H7 (cell line): ENCODE results near the gene CDK14. TPM values are rescaled to one million over a fixed set of nuclear protein-coding genes. Genes with fewer than 3 reads are reported as not detected.

Experiments
- DNase-seq: peaks from one replicate; pipeline ENCODE4 v3.0.0; 2012
- H3K27me3 ChIP-seq: 2 replicates; pipeline ENCODE4 v1.6.0; 2011; ENCODE audit warnings: mild to moderate bottlenecking, low read length; ENCODE audit not compliant: control insufficient read depth, insufficient read depth
- H3K36me3 ChIP-seq: replicated peaks from 2 replicates; pipeline ENCODE4 v1.5.1; 2011; ENCODE audit warnings: low read length; ENCODE audit not compliant: control insufficient read depth, insufficient read depth
- H3K4me3 ChIP-seq: 2 replicates; pipeline ENCODE4 v1.5.1; 2011; ENCODE audit warnings: low read depth, mild to moderate bottlenecking, control low read depth, low read length, moderate library complexity; ENCODE audit not compliant: insufficient read depth
- total RNA-seq: library from RNA; depleted of rRNA; stranded (reverse); fragments of >200 nt; shearing (Covaris generic); gene quantifications from 2 replicates; pipeline ENCODE4 v1.2.3, GENCODE V29; 2014

CDK14 gene
- total RNA-seq, 1 experiment from 2014 or later: 28.6 TPM

GRCh38 chr7:90586091-90586490, 10.0 kb upstream of the CDK14 start:
- H3K27me3 ChIP-seq: no peaks in the 10 kb centered on the region
- DNase-seq: no peak
- H3K4me3 ChIP-seq: no peak overlapping the region
- H3K36me3 ChIP-seq: no peaks in the 10 kb centered on the region

- no peaks in the 10 kb centered on the region for H3K27me3 ChIP-seq
- no peaks in the 10 kb centered on the region for H3K36me3 ChIP-seq
- no peak overlapping the region for H3K4me3 ChIP-seq
- DNase-seq: no peak
These were observed 8.4 kb upstream of the CDK14 start for GRCh38 chr7:90587766-90588165.

- no peak for DNase-seq
- H3K36me3 ChIP-seq: no peaks in the 10 kb centered on the region
- H3K4me3 ChIP-seq: no peak overlapping the region
- peaks cover 2% of the 10 kb centered on the region; the same call in 1 of the 2 replicates for H3K27me3 ChIP-seq
These were observed 4.1 kb upstream of the CDK14 start for GRCh38 chr7:90592033-90592432.

GRCh38 chr7:90593205-90593604, 2.9 kb upstream of the CDK14 start:
- Histone ChIP-seq H3K27me3 (peaks cover 2% of the 10 kb centered on the region; the same call in 1 of the 2 replicates), H3K4me3 (no peak overlapping the region), H3K36me3 (no peaks in the 10 kb centered on the region)
- no peak for DNase-seq

GRCh38 chr7:90594751-90595317, 1.3 kb upstream of the CDK14 start:
- no peaks in the 10 kb centered on the region for H3K36me3 ChIP-seq
- DNase-seq: peak; percentile 59
- peak overlapping the region; percentile 76 for H3K4me3 ChIP-seq
- peaks cover 2% of the 10 kb centered on the region; the same call in 1 of the 2 replicates for H3K27me3 ChIP-seq

- Histone ChIP-seq H3K27me3 (peaks cover 2% of the 10 kb centered on the region; the same call in 1 of the 2 replicates), H3K4me3 (peak overlapping the region; percentile 76), H3K36me3 (no peaks in the 10 kb centered on the region)
- DNase-seq: no peak
These were observed 750 bp upstream of the CDK14 start for GRCh38 chr7:90595342-90595800.

GRCh38 chr7:90596671-90597562, 796 bp downstream of the CDK14 start:
- Histone ChIP-seq H3K36me3 (no peaks in the 10 kb centered on the region), H3K4me3 (peak overlapping the region; percentile 76)

GRCh38 chr7:90597563-90598253, 1.6 kb downstream of the CDK14 start:
- H3K27me3 ChIP-seq: peaks cover 2% of the 10 kb centered on the region; the same call in 1 of the 2 replicates
- H3K36me3 ChIP-seq: no peaks in the 10 kb centered on the region
- DNase-seq: no peak
- peak overlapping the region; percentile 76 for H3K4me3 ChIP-seq

More at GRCh38 chr7:90596671-90597562, 796 bp downstream of the CDK14 start:
- peak; percentile 48 for DNase-seq
- H3K27me3 ChIP-seq: peaks cover 2% of the 10 kb centered on the region; the same call in 1 of the 2 replicates

GRCh38 chr7:90599038-90599437, 2.9 kb downstream of the CDK14 start:
- no peaks in the 10 kb centered on the region for H3K36me3 ChIP-seq
- H3K27me3 ChIP-seq: peaks cover 2% of the 10 kb centered on the region; the same call in 1 of the 2 replicates
- DNase-seq: no peak
- H3K4me3 ChIP-seq: no peak overlapping the region; the same call in 1 of the 2 replicates

- no peak overlapping the region for H3K4me3 ChIP-seq
These were observed 3.9 kb downstream of the CDK14 start for GRCh38 chr7:90599892-90600555.

GRCh38 chr7:90602303-90602702, 6.2 kb downstream of the CDK14 start:
- no peaks in the 10 kb centered on the region for H3K36me3 ChIP-seq
- no peak for DNase-seq
- no peaks in the 10 kb centered on the region for H3K27me3 ChIP-seq
- no peak overlapping the region for H3K4me3 ChIP-seq

More at GRCh38 chr7:90599892-90600555, 3.9 kb downstream of the CDK14 start:
- peaks cover 2% of the 10 kb centered on the region; the same call in 1 of the 2 replicates for H3K27me3 ChIP-seq
- no peak for DNase-seq
- H3K36me3 ChIP-seq: no peaks in the 10 kb centered on the region

GRCh38 chr7:90603346-90603745, 7.2 kb downstream of the CDK14 start:
- no peak for DNase-seq
- no peak overlapping the region for H3K4me3 ChIP-seq
- no peaks in the 10 kb centered on the region for H3K36me3 ChIP-seq
- H3K27me3 ChIP-seq: no peaks in the 10 kb centered on the region

GRCh38 chr7:90604383-90604782, 8.3 kb downstream of the CDK14 start:
- Histone ChIP-seq H3K27me3 (no peaks in the 10 kb centered on the region), H3K36me3 (no peaks in the 10 kb centered on the region), H3K4me3 (no peak overlapping the region)
- no peak for DNase-seq

GRCh38 chr7:90605055-90605454, 8.9 kb downstream of the CDK14 start:
- no peaks in the 10 kb centered on the region for H3K27me3 ChIP-seq
- no peaks in the 10 kb centered on the region for H3K36me3 ChIP-seq
- no peak overlapping the region for H3K4me3 ChIP-seq
- no peak for DNase-seq
